Occipital lobe (tissue), 2 donors: Measurements from ENCODE around the gene FOXJ3. TPM values are rescaled to one million over a fixed set of nuclear protein-coding genes. Genes with fewer than 3 reads are reported as not detected.

ENCODE experiments used
- DNase-seq: peaks from one replicate; lab custom pipeline; 2025; lab: John Stamatoyannopoulos, UW
- total RNA-seq: library from RNA; depleted of rRNA; stranded (reverse); fragments of >200 nt; gene quantifications from one replicate; pipeline ENCODE4 v1.2.3, GENCODE V29; 2014

Gene FOXJ3
- total RNA-seq, 1 donor from 2014 or later = 107 TPM

DNA sequence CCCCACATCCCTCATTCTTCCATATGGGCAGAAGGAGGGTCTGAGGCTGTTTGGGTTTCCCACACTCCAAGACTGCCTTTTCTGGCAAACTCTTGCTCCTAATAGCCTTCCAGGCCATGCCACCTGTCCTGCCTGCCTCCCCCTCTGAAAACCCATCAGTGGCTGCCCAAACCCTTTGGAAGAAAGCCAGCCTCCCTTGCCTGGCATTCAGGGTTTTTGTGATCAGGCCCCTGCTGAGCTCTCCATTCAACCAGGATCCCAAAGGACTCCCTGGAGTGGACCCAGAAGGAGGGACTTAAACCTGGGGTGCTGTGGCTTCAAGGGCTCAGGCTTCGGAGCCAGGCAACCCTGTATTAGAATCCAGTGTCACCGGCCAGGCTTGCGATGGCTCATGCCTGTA lies 166.3 kb downstream of the FOXJ3 start:
- no peak for DNase-seq

- DNase-seq = no peak
Measured at GRCh38 chr1:42168391-42168670, 166.7 kb downstream of the FOXJ3 start.

DNA sequence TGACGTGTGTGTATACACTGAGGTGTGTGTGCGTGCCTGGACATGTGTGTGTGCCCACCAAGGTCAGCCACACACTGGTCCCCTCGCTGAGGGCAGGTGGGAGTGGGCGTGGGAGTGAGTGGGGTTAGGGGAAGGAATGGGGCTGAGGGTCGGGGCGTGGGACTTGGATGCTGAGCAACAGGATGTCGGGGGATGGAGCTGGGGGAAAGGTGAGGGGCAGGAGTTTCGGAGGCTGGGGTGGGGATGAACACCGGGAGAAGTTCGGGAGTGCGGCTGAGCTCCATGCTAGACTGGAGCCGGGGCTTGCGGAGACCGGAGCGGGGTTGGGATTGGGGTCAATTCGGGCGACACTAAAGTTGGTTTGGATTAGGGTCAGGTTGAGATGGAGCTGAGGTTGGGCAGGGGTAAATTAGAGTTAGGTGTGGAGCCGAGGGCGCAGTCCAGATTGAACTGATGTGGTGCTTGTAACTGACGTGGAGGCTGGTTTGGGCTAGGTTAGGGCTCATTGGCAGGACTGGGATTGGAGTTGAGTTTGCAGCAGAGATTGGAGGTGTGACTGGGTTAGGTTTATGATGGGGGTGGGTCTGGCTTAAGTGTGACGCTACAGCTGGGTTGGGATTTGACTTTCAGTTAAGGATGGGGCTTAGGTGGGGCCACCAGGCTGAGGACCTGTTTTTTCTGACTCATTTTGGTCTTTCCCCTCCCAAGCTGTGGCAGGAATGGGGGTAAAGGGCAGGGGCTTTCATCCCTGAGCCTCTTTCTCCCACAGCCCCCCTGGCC lies 167.2 kb downstream of the FOXJ3 start:
- DNase-seq = no peak

GRCh38 chr1:42165511-42166210 lies 169.4 kb downstream of the FOXJ3 start:
- no peak for DNase-seq

GRCh38 chr1:42164551-42165420 lies 170.2 kb downstream of the FOXJ3 start, which contains the start of gene GUCA2A:
Gene GUCA2A, minus strand, starts transcription at chr1:42164745. Its CDS starts 33 bp downstream, at chr1:42164712.
- no peak for DNase-seq

DNA sequence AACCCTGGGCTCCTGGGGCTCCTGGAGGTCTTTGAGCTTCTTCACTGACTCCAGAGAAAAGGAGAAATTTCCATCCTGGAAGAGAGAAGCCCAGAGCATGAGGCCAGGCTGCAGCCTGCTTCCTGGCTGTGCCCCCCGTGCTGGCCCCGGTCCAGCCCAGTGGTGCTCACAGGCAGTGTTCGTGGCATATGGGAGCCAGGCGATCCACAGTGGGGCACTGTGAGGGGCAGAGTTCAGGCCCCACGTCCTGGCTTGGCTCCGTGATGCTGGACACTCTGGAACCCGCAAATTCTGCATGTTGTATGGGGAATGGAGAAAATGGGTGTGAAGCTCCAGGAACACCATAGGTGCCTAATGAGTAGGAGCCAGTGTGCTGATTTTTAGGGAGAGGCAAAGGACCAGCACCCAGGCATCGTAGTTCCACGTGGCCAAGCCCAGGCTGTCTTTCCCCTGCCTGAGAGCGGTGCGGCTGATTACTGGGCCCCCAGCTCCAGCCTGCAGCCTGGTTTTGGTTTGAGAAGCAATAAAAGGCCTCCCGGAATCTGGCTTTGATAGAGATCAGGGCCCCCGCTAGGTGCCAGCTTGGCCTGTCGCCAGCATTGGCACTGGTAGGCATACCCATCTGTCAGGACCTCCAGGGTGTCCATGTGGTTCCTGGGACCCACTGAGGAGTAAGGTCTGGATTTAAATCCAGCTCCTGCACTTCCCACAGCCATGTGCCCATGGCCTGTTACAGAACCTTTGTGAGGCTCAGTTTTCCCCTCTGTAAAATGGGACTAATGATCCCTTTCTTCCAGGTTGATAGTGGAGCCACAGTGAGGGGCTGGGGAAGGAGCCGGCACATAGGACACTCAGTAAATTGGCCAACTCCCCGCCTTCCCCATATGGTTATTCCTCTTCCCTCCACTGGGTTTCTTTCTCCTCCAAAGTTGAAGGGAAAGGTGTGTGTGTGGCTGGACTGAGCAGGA lies 171.2 kb downstream of the FOXJ3 start:
- DNase-seq = no peak

DNA sequence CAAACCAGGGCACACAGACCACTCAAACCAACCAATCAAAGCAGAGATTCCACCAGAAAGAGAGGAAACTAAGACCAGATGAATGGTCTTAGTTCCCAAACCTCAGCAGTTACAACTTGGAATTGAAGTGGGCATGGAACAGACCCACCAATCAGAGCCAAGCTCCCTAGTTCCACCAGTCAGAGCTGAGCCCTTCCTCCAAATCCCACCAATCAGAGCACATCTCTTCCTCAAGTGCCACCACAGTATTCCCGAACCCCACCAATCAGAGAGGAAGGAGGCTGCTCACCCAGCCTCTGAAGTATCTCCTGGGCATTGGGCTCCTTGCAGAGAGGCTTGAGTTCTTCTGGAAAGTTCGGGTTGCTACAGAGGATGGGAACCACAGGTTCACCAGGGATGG lies 171.9 kb downstream of the FOXJ3 start:
- no peak for DNase-seq

DNA sequence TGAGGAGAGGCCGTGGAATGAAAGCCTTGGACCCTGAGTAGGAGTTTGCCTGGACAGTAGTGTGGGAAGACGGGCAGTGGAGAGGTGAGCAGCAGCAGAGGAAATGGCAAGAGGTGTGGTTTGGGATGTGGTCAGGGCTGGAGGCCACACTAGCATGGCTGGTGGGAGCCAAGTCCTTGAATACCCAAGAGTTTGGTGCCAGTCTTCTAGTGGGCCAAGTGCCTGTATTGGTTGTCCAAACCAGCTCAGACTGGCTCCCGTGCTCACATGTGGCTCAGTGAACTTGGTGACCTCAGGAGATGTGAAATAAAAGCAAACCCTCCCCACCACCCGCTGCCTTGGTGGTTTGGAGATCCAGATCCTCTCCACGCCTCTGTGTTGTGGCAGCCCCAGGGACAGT lies 172.9 kb downstream of the FOXJ3 start:
- DNase-seq = no peak

DNA sequence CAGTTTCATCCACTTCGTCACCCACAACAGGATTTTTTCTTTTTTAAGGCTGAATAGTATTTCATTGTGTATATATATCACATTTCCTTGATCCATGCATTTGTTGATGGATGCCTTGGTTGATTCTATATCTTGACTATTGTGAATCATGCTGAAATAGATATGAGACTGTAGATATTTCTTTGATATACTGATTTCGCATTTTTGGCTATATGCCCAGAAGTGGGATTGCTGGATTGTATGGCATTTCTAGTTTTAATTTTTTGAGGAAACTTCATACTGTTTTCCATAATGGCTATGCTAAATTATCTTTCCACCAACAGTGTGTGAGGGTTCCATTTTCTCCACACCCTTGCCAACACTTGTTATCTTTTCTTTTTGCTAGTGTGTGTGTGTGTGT lies 176.8 kb downstream of the FOXJ3 start:
- no peak for DNase-seq

GRCh38 chr1:42157667-42158066 lies 177.4 kb downstream of the FOXJ3 start:
- DNase-seq = no peak

DNA sequence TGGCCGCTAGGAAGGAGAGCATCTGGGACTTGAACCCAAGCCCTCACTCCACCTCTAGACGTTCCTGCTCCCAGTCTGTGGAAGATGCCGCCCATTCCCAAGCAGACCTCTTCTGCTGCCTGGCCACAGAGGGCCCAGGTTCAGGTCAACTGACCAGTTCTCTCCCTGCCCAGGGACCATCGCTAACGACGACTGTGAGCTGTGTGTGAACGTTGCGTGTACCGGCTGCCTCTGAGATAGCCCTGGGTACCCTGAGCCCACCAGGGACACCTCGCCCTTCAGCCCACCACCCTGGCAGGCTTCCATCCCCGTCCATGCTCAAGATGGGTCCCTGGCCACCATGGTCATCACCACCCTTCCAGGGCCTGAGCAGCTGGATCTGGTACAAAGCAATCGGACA lies 179.7 kb downstream of the FOXJ3 start:
- no peak for DNase-seq

GRCh38 chr1:42154685-42155084 lies 180.3 kb downstream of the FOXJ3 start:
- DNase-seq = no peak

DNA sequence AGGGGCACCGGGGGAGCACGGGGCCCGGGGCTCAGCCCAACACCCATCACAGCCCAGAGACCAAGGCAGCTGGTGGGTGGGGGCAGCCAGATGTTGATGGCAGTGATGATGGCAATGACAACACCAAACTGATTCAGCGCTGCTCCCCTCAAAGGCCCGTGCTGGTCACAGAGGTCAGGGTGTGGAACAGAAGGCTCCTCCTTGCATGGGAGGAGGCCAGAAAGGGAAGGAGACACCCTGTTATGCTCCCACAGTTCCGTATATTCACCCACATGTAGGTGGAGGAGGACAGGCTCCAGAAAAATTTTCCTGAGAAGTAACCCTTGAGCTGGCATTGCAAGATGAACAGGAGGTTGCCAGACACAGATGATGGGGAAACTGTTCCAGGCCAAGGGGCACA lies 181.4 kb downstream of the FOXJ3 start:
- no peak for DNase-seq

DNA sequence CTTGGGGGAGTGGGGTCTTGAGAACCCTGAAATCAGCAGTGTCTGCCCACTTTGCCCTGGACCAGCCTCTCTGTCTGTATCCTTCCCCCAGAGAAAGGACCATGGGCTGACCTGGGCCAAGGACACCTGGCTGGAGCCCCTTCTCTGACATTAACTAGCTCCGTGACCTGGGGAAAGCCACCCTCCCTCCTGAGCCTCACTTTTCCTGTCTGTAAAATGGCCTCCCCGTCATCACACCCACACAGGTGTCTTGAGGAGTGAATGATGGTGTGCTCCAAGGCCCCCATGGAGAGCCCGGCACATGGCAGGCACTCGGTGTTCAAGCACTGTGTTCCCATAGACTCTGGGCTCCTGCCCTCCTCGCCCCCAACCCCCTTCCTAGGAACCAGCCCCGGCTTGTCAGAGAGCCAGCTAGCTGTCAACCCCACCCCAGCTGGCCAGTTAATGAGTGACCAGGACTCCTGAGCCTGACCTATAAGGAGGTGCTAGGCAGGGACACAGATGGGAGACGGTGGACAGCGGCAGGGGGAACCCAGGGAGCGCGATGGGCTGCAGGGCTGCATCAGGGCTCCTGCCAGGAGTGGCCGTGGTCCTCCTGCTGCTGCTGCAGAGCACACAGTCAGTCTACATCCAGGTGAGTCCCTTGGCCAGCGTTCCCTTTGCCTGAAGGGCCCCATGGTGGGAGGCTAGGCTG lies 182.0 kb downstream of the FOXJ3 start, which contains the start of gene GUCA2B:
TSS of gene GUCA2B (plus strand) at position 504 of the 694 bp plus-strand sequence. CDS start at position 545, 41 bp downstream.
- DNase-seq = no peak

- DNase-seq = no peak
Measured at GRCh38 chr1:42152119-42152518, 182.9 kb downstream of the FOXJ3 start.

DNA sequence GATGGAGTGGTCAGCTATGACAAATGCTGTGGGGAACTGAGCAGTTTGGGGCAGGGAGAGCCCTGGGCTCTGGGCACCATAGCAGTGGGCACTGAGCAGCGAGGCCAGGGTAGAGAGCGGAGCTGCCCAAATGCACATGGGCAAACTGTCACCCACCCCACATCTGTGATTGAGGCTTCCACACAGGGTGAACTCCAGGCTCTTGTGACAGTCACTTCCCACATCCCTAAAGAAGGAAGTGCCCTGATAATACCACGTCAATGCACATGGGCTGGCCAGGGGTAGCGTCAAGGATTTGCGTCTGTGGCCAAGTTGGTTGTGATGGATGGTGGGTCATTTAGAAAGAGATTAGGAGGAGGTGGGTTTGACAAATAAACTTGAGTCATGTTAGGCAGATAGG lies 184.4 kb downstream of the FOXJ3 start:
- DNase-seq = no peak

DNA sequence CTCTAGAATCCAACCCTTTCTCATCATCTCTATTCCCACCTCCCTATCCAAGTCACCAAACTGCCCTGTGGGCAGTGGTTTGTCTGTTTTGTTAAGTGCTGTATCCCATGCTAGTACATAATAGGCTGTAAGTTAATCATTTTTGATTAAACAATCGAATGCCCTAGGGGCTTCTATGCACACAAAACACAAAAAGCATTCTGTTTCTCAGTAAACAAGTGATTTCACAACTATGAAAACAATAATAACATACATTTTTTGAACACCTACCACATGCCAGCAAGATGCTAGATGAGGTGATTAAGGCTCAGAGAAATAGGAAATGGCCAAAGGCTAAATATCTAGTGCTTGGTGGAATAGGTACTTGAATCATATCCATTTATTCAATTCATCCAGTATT lies 186.9 kb downstream of the FOXJ3 start:
- no peak for DNase-seq

DNA sequence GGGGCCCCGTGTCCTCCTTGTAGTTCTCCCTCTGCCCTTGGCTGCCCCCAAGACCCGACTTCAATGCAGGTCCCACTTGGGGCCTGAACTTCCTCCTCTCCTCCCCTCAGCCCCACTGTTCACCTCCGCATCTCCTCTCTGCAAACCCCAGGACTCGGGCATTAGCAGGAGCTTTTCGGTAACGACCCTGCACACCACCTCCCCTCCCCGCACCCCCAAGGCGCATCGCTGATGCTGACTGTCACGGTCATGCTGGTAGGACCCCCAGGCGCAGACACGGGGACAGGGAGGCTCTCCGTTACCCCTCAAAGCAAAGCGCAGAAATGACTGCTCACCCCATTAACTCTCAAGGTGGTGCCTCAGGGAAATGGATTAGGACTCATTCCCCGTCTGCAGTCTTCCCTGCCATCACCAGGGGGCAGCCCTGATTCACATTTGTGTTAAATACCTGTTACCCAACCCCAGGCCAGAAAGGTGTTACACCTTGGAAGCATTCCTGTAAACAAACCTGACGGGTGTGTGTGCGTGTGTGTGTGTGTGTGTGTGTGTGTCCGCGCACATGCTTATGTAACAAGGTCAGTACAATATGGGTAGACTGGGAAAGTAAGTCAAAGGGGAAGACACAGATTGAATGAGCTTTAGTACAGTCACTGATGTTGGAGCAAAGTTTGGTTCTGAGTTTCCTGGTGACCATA lies 188.3 kb downstream of the FOXJ3 start:
- no peak for DNase-seq

DNA sequence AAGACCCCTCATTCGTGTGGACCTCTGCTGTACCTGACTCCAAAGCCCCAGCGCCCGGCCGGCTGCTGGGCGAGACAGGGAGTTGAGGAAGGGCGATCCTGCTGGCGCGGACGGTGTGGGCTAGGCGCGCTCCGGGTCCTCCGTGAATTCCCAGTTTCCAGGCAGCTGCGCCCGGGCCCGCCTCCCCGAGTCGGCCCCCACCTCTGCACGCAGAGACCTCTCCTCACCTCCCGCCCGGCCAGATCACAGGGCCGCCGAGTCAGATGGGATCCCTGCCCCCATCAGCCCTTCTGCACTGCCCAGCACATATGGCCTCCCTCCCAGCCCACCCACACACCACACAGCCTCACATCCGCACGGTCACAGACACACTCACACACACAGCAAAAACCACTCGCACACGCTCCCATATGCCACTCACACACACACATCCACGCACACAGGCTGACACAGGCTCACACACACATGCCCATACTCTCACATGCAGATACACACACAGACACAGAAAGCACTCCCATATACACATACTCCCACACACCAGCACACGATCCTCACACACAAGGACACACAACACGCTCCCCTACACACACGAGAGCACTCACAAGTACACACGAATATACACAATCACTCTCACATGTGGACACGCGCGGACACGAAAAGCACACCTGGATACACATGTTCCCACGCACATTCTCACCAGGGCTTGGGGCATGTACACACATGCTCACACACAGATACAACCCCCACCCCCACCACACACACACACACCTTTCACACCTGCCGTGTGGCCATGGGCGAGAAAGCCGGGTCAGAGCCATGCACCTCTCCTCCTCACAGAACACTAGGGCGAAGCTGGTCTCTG lies 189.0 kb downstream of the FOXJ3 start:
- no peak for DNase-seq
